Pancreas (tissue), 10 donors: ENCODE results near the gene TP53I13. TPM values are rescaled to one million over a fixed set of nuclear protein-coding genes. Genes with fewer than 3 reads are reported as not detected.
"Not testable (repeated sequence)": the region's sequence is repeated elsewhere in the genome, so short reads cannot be mapped to it uniquely, and the experiment has no call there.

Experiments
- ATAC-seq, 4 donors: fragments of 200-7000 bp; cut with Tn5 transposase; one replicate each; pipeline versions ENCODE4 v1.8.0 to v1.9.1; 2020; ENCODE audit warnings: mild to moderate bottlenecking in 4 of 4, moderate library complexity in 4 of 4
- DNase-seq, 6 donors: peaks; one replicate each; pipeline ENCODE4 v3.0.0-alpha.2; 2020
- FAIRE-seq: peaks from 2 replicates; lab custom pipeline; 2012; peaks lifted over from hg19 to GRCh38; lab: Jason Lieb, UNC
- H3K27ac ChIP-seq, 4 donors: fragments of 200-600 bp; sonication (generic); 1 replicate in 3 of 4; 2 replicates in 1 of 4; pipeline versions ENCODE4 v1.5.0 to v1.8.0; 2020
- H3K27me3 ChIP-seq, 4 donors: fragments of 200-600 bp; one replicate each; pipeline ENCODE4 v1.8.0; 2021
- H3K36me3 ChIP-seq, 3 donors: fragments of 200-600 bp; sonication (generic) in 1 of 3; one replicate each; pipeline versions ENCODE4 v1.5.0 to v1.8.0; 2020 to 2021
- H3K4me1 ChIP-seq, 3 donors: fragments of 200-600 bp; one replicate each; pipeline ENCODE4 v1.8.0; 2021
- H3K4me3 ChIP-seq, 4 donors: fragments of 200-600 bp; sonication (generic) in 2 of 4; one replicate each; pipeline versions ENCODE4 v1.5.0 to v1.8.0; 2020 to 2021
- H3K9me3 ChIP-seq, 4 donors: fragments of 200-600 bp; one replicate each; pipeline ENCODE4 v1.8.0; 2021
- CTCF ChIP-seq, 4 donors: fragments of 200-600 bp; sonication (generic) in 3 of 4; IDR thresholded peaks; one replicate each; pipeline versions ENCODE4 v1.5.0 to v1.8.0; 2021; ENCODE audit warnings: antibody characterized with exemption in 4 of 4
- WGBS, 2 donors: extraction: QIAGEN DNeasy Blood & Tissue Kit; methylation state at CpG; one replicate each; pipeline ENCODE4 v1.1.7; 2013; 5-methylcytosine and 5-hydroxymethylcytosine counted together
- intact Hi-C, 3 donors: fragments of 100-400 bp; cut with DNase I; formaldehyde crosslinking; loops; one replicate each; pipeline versions ENCODE4 v1.11.1 to v1.14.2; 2022
- polyA plus RNA-seq, 2 donors: library from polyadenylated mRNA; stranded (reverse); fragments of 200-250 nt; gene quantifications; one replicate each; pipeline ENCODE4 v1.2.3, GENCODE V29; 2013
- total RNA-seq, 6 donors: library from RNA; stranded (reverse); fragmentation: NEBNext Ultra II Directional in 4 of 6; extraction: Animal tissue kit (Norgen Biotek cat#: 25700) in 4 of 6; gene quantifications; one replicate each; pipeline versions ENCODE4 v1.2.1 to v1.2.4, GENCODE V29; 2021 to 2023
- donor health status: healthy with polysubstance abuse.
- donor health status: DM: no; HTN: no; CAD: no; lungs with moderate emphysema.
- donor health status: DM: no; HTN: no; CAD: no.
- donor health status: control.
- donor health status: control.
- donor health status: Bipolar disorder and iron deficiency.
- donor health status: DM: yes; HTN: yes; CAD: no.
- donor health status: DM: no; HTN: no; CAD: no.
- donor health status: DM: no; HTN: no; CAD: no.
- donor health status: DM: yes; HTN: yes; CAD: no.

TP53I13 gene
- total and polyA plus RNA-seq, 8 donors, result 16.5 to 176 (median 23.5) TPM

GRCh38 chr17:29555840-29556239, 12.7 kb upstream of the TP53I13 start:
- H3K27ac ChIP-seq, result peak overlapping the region in 2 of 4 donors; percentile 2 to 16

GRCh38 chr17:29557085-29557738, 11.3 kb upstream of the TP53I13 start:
- Histone ChIP-seq H3K36me3 (peaks cover 0 to 5% (median 4%) of the 10 kb centered on the region in 3 donors), H3K9me3 (no peaks in the 10 kb centered on the region), H3K27ac (no peak overlapping the region), H3K27me3 (no peaks in the 10 kb centered on the region), H3K4me1 (peaks cover 4 to 22% (median 21%) of the 10 kb centered on the region in 3 donors), H3K4me3 (no peak overlapping the region)
- ATAC-seq (peak; percentile 26 to 47 (median 32)), FAIRE-seq (no peak), DNase-seq (no peak)
- TF ChIP-seq CTCF (IDR thresholded peaks at IDR 0.05), result no peak
- 78 to 89% methylated on average over 1 of the region's 1 CpG for WGBS, 2 donors
- intact Hi-C loops, result no loop called here

More at GRCh38 chr17:29555840-29556239, 12.7 kb upstream of the TP53I13 start:
- WGBS, 2 donors, result 14 to 16% methylated on average over 3 of the region's 3 CpGs
- ATAC-seq (peak; percentile 87 to 96 (median 94)), FAIRE-seq (no peak), DNase-seq (peak in 3 of 6 donors; percentile 5 to 65 (median 60))
- no peak for TF ChIP-seq CTCF (IDR thresholded peaks at IDR 0.05)
- H3K9me3 ChIP-seq, result no peaks in the 10 kb centered on the region
- peaks cover 4 to 22% (median 21%) of the 10 kb centered on the region in 3 donors for H3K4me1 ChIP-seq
- H3K4me3 ChIP-seq, result no peak overlapping the region
- H3K36me3 ChIP-seq, result peaks cover 0 to under 1% (median 0%) of the 10 kb centered on the region in 3 donors
- no peaks in the 10 kb centered on the region for H3K27me3 ChIP-seq
- intact Hi-C loops, result no loop called here

GRCh38 chr17:29557739-29558116, 10.8 kb upstream of the TP53I13 start:
- H3K27me3 ChIP-seq, result no peaks in the 10 kb centered on the region
- no peak overlapping the region for H3K4me3 ChIP-seq
- H3K36me3 ChIP-seq, result peaks cover 0 to 7% (median 5%) of the 10 kb centered on the region in 3 donors
- H3K9me3 ChIP-seq, result no peaks in the 10 kb centered on the region
- DNase-seq, result peak in 1 of 6 donors; percentile 6
- peaks cover 4 to 22% (median 21%) of the 10 kb centered on the region in 3 donors for H3K4me1 ChIP-seq
- FAIRE-seq, result no peak
- no peak for TF ChIP-seq CTCF (IDR thresholded peaks at IDR 0.05)
- intact Hi-C loops, result no loop called here
- no peak for ATAC-seq
- no peak overlapping the region for H3K27ac ChIP-seq

- DNase-seq, H3K4me3 ChIP-seq, H3K27ac ChIP-seq, H3K9me3 ChIP-seq, ATAC-seq, H3K27me3 ChIP-seq, intact Hi-C loops, FAIRE-seq, H3K36me3 ChIP-seq: not testable (repeated sequence)
- WGBS, 2 donors, result 94 to 95% methylated on average over 5 of the region's 5 CpGs
- H3K4me1 ChIP-seq, result peaks cover 4 to 22% (median 21%) of the 10 kb centered on the region in 3 donors
These were observed 10.4 kb upstream of the TP53I13 start for GRCh38 chr17:29558139-29558538.

GRCh38 chr17:29559640-29560039, 8.9 kb upstream of the TP53I13 start:
- no peak for TF ChIP-seq CTCF (IDR thresholded peaks at IDR 0.05)
- intact Hi-C loops, result no loop called here
- Histone ChIP-seq H3K27ac (no peak overlapping the region), H3K9me3 (no peaks in the 10 kb centered on the region), H3K27me3 (no peaks in the 10 kb centered on the region), H3K4me3 (no peak overlapping the region), H3K4me1 (peaks cover 4 to 22% (median 21%) of the 10 kb centered on the region in 3 donors), H3K36me3 (peaks cover 0 to 8% (median 5%) of the 10 kb centered on the region in 3 donors)
- 93 to 95% methylated on average over 2 of the region's 2 CpGs for WGBS, 2 donors
- DNase-seq, result peak in 1 of 6 donors; percentile 5
- no peak for ATAC-seq
- FAIRE-seq, result no peak
